C4-2B (cell line): ENCODE data around the gene ITGA5.

Experiments
- H3K27ac ChIP-seq: fragments of 450-650 bp; 2 replicates; pipeline ENCODE4 v1.5.1; 2017
- CTCF ChIP-seq: fragments of 450-650 bp; conservative IDR thresholded peaks from 2 replicates; pipeline ENCODE4 v1.5.1; 2017; ENCODE audit warnings: mild to moderate bottlenecking
- ZFX ChIP-seq: fragments of 450-650 bp; IDR thresholded peaks from 2 replicates; pipeline ENCODE4 v1.6.1; 2017

ITGA5 gene

GRCh38 chr12:54374562-54375258, 44.4 kb downstream of the ITGA5 start:
- H3K27ac ChIP-seq, result no peak overlapping the region
- TF ChIP-seq ZFX (no peak), CTCF (no peak)

GRCh38 chr12:54373649-54374561, 45.2 kb downstream of the ITGA5 start:
- no peak overlapping the region for H3K27ac ChIP-seq
- TF ChIP-seq ZFX (no peak), CTCF (no peak)

GRCh38 chr12:54372113-54372806, 46.8 kb downstream of the ITGA5 start:
- TF ChIP-seq ZFX (no peak), CTCF (no peak)
- no peak overlapping the region for H3K27ac ChIP-seq

- TF ChIP-seq ZFX (no peak), CTCF (no peak)
- H3K27ac ChIP-seq, result no peak overlapping the region
Observed at GRCh38 chr12:54371328-54372112, 47.5 kb downstream of the ITGA5 start.

GRCh38 chr12:54370171-54370730, 48.8 kb downstream of the ITGA5 start:
- TF ChIP-seq CTCF (peak; percentile 92), ZFX (no peak)
- H3K27ac ChIP-seq, result no peak overlapping the region

- no peak overlapping the region for H3K27ac ChIP-seq
- TF ChIP-seq ZFX, result no peak
- no peak for TF ChIP-seq CTCF
Observed at GRCh38 chr12:54369597-54370131, 49.4 kb downstream of the ITGA5 start.
